Measurements from ENCODE around the gene TARS1.

GRCh38 chr5:33422191-33422590 is 18.6 kb upstream of the TARS1 start:
- no peak for TF ChIP-seq CTCF (IDR thresholded peaks at IDR 0.05)
- TF ChIP-seq POLR2A (IDR thresholded peaks at IDR 0.05) = no peak
